GM10266 (cell line): ENCODE results near the gene SLC44A2.

Source experiments
- DNase-seq: peaks from one replicate; pipeline ENCODE4 v3.0.0; 2012; ENCODE audit errors: extremely low spot score
- TF ChIP-seq, protein P1 (sequence below): IDR thresholded peaks from 2 replicates; pipeline ENCODE4 v1.5.1; 2012; ENCODE audit warnings: mild to moderate bottlenecking, low read depth; ENCODE audit not compliant: control insufficient read depth, insufficient read depth; ENCODE audit errors: missing control alignments

The SLC44A2 gene

DNA sequence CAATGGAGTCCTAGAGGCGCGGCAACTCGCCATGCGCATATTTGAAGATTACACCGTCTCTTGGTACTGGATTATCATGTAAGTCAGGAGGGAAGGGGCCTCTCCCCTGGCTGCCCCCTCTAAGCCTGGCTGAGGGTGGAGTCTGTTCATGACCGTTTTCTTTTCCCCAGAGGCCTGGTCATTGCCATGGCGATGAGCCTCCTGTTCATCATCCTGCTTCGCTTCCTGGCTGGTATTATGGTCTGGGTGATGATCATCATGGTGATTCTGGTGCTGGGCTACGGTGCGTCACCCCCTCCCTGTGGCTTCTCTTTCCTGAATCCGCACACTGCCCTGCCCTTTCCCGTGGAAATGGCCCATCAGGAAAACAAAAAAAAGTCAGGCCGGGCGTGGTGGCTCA is 6.5 kb downstream of the SLC44A2 start:
- DNase-seq = no peak
- TF ChIP-seq, protein P1, sequence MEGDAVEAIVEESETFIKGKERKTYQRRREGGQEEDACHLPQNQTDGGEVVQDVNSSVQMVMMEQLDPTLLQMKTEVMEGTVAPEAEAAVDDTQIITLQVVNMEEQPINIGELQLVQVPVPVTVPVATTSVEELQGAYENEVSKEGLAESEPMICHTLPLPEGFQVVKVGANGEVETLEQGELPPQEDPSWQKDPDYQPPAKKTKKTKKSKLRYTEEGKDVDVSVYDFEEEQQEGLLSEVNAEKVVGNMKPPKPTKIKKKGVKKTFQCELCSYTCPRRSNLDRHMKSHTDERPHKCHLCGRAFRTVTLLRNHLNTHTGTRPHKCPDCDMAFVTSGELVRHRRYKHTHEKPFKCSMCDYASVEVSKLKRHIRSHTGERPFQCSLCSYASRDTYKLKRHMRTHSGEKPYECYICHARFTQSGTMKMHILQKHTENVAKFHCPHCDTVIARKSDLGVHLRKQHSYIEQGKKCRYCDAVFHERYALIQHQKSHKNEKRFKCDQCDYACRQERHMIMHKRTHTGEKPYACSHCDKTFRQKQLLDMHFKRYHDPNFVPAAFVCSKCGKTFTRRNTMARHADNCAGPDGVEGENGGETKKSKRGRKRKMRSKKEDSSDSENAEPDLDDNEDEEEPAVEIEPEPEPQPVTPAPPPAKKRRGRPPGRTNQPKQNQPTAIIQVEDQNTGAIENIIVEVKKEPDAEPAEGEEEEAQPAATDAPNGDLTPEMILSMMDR = no peak

DNA sequence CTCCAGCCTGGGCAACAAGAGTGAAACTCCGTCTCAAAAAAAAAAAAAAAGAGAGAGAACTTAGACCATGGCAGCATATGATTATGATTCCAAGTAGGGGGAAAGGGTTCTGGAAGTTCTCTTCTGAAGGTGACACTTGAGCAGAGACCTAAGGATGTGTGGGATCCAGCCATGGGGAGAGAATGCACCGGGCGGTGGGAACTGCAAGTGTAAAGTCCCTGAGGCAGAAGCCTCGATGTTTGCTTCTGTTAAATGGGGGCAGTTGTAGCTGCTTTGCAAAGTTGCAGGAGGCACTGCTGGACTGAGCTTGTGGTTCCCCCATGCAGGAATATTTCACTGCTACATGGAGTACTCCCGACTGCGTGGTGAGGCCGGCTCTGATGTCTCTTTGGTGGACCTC is 9.1 kb downstream of the SLC44A2 start:
- TF ChIP-seq, protein P1 = no peak
- no peak for DNase-seq

DNA sequence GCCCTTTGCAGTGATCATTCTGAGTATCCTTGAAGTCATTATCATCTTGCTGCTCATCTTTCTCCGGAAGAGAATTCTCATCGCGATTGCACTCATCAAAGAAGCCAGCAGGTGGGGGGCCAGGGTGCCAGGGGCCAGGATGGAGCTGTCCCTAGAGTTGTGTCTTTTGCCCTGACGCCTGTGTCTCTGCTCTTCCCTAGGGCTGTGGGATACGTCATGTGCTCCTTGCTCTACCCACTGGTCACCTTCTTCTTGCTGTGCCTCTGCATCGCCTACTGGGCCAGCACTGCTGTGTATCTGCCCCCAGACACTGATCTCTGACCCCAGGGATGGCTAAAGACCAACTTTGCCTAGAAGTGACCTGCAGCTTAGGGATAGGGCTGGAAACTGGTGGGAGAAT is 9.6 kb downstream of the SLC44A2 start:
- TF ChIP-seq, protein P1 = no peak
- DNase-seq = no peak

DNA sequence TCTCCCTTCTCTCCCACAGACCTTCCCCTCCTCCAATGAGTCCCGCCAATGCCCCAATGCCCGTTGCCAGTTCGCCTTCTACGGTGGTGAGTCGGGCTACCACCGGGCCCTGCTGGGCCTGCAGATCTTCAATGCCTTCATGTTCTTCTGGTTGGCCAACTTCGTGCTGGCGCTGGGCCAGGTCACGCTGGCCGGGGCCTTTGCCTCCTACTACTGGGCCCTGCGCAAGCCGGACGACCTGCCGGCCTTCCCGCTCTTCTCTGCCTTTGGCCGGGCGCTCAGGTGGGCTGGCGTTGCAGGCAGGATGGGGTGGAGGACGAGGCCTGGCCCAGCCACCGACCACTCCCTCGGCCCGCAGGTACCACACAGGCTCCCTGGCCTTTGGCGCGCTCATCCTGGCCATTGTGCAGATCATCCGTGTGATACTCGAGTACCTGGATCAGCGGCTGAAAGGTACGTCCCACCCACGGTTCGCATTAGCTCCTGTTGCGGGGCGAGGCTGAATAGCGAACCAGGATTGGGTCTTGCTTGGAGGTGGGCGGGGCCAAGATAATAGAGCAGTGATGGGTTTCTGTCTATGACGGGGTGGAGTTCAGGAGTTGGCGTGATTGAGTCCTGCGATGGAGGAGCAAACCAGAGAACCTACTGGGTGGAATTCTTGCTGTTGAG is 11.1 kb downstream of the SLC44A2 start:
- TF ChIP-seq, protein P1 = no peak

DNA sequence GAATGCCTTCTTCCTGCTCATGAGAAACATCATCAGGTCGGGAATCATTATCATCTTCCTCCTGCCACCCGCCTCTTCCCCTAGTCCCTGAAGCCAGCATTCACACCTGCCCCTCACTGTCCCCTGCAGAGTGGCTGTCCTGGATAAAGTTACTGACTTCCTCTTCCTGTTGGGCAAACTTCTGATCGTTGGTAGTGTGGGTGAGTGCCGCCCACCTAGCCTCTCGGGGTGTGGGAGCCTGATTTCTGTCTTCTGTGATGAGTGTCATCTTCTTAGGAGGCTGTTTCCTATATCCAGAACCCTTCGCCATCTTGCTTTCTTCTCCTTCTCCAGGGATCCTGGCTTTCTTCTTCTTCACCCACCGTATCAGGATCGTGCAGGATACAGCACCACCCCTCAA is 12.5 kb downstream of the SLC44A2 start:
- no peak for DNase-seq
- TF ChIP-seq, protein P1 = no peak

More for the DNA sequence above, 11.1 kb downstream of the SLC44A2 start:
- no peak for DNase-seq

DNA sequence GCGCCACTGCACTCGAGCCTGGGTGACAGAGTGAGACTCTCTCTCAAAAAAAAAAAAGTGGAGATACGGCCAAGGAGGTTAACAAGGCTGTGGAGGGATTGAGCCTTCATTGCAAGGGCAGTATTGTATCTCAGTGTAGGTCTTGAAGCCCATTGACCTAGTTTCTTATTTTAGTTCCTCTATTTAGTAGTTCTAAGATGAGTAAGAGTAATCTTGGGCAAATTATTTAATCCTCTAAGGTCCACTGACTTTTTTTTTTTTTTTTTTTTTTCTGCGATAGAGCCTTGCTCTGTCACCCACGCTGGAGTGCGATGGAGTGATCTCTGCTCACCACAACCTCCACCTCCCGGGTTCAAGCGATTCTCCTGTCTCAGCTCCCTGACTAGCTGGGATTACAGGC is 14.5 kb downstream of the SLC44A2 start:
- no peak for DNase-seq
- TF ChIP-seq, protein P1 = no peak

DNA sequence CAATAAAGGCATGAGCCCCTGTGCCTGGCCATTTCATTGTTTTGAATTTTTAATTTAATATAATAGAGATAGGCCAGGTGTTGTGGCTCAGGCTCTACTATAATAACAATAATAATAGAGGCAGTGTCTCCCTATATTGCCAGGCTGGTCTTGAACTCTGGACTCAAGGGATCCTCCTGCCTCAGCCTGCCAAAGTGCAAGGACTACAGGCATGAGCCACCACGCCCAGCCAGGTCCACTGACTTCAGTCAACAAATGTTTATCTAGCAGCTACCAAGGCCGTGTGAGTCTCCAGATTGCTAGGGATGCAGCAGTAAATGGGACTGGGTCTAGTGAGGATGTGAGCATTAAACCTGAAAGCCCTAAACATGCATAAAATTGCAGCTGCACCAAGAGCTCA is 15.0 kb downstream of the SLC44A2 start:
- no peak for DNase-seq
- TF ChIP-seq, protein P1 = no peak
